ENCODE results near the gene PIAS1. TPM values are rescaled to one million over a fixed set of nuclear protein-coding genes. Genes with fewer than 3 reads are reported as not detected.

The PIAS1 gene
- total RNA-seq, 1 experiment from 2014 or later: 25.9 TPM

GRCh38 chr15:68010361-68011153, 43.6 kb upstream of the PIAS1 start:
- no TSS peak for BruUV-seq (replicated peaks)
- ChIA-PET POLR2A (no interaction called here), CTCF (no interaction called here), RAD21 (ENCODE audit: low non-redundant PET in 1 of 2, low total read pairs in 2 of 2, uncharacterized antibody in 2 of 2, unreplicated experiment in 2 of 2) (no interaction called here)
- ATAC-seq (no peak), DNase-seq (ENCODE audit: low read depth, low spot score) (no peak)
- Histone ChIP-seq H3K9me2 (ENCODE audit: insufficient read depth) (no peaks in the 10 kb centered on the region), H3K9me3 (ENCODE audit: control insufficient read depth in 1 of 2, insufficient read depth in 1 of 2, low read depth in 1 of 2, low read length in 2 of 2) (no peaks in the 10 kb centered on the region; a peak in 1 of 4 replicates), H3K4me3 (replicated peaks in 1 of 2; ENCODE audit: low read depth in 1 of 2, low read length in 2 of 2) (no peak overlapping the region), H3K36me3 (ENCODE audit: control insufficient read depth in 1 of 2, insufficient read depth in 2 of 2, low read length in 2 of 2) (no peaks in the 10 kb centered on the region), H3K79me2 (ENCODE audit: insufficient read depth, low read length) (no peaks in the 10 kb centered on the region), H3K4me2 (ENCODE audit: low read length) (no peak overlapping the region), H3K27ac (ENCODE audit: low read depth, low read length) (no peak overlapping the region), H3K4me1 (ENCODE audit: control insufficient read depth in 1 of 2, insufficient read depth in 2 of 2, low read length in 2 of 2) (no peaks in the 10 kb centered on the region), H4K20me1 (ENCODE audit: insufficient read depth) (no peaks in the 10 kb centered on the region), H3K27me3 (ENCODE audit: insufficient read depth, low read length) (no peaks in the 10 kb centered on the region), H3K9ac (ENCODE audit: low read length) (no peak overlapping the region), H2AFZ (ENCODE audit: low read depth, low read length, poor library complexity, severe bottlenecking) (no peak overlapping the region)
- TF ChIP-seq CTCF (IDR thresholded peaks at IDR 0.05 in 2 of 3, conservative IDR thresholded peaks at IDR 0.05 in 1 of 3; ENCODE audit: borderline replicate concordance in 1 of 3, insufficient read depth in 1 of 3, low read depth in 2 of 3, low read length in 2 of 3): no peak
- TF ChIP-seq RAD21 (IDR thresholded peaks at IDR 0.05; ENCODE audit: low read depth): no peak
- TF ChIP-seq TCF7L2 (IDR thresholded peaks at IDR 0.05; ENCODE audit: borderline replicate concordance, extremely low read depth, insufficient read depth, insufficient read length): no peak
- no peak for TF ChIP-seq SIN3A (IDR thresholded peaks at IDR 0.05; ENCODE audit: low read depth)
- no peak for TF ChIP-seq REST (IDR thresholded peaks at IDR 0.05; ENCODE audit: low read depth)
- TF ChIP-seq FOSL1 (IDR thresholded peaks at IDR 0.05; ENCODE audit: low read depth): no peak
- TF ChIP-seq EZH2phosphoT487 (IDR thresholded peaks at IDR 0.05; ENCODE audit: borderline replicate concordance): no peak
- TF ChIP-seq EZH2 (IDR thresholded peaks at IDR 0.05): no peak
- TF ChIP-seq CEBPB (IDR thresholded peaks at IDR 0.05; ENCODE audit: low read depth): no peak
- no peak for TF ChIP-seq MAX (IDR thresholded peaks at IDR 0.05)
- no peak for TF ChIP-seq CBX3 (IDR thresholded peaks at IDR 0.05; ENCODE audit: low read depth)
- no peak for TF ChIP-seq EGR1 (IDR thresholded peaks at IDR 0.05; ENCODE audit: low read depth)
- no peak for TF ChIP-seq ZBTB33 (IDR thresholded peaks at IDR 0.05; ENCODE audit: extremely low read depth, insufficient replicate concordance, low read length)
- intact Hi-C loops (cut with micrococcal nuclease): no loop called here

Measured in HCT116 (cell line).